ENCODE data around the gene MEF2C.

The MEF2C gene

DNA sequence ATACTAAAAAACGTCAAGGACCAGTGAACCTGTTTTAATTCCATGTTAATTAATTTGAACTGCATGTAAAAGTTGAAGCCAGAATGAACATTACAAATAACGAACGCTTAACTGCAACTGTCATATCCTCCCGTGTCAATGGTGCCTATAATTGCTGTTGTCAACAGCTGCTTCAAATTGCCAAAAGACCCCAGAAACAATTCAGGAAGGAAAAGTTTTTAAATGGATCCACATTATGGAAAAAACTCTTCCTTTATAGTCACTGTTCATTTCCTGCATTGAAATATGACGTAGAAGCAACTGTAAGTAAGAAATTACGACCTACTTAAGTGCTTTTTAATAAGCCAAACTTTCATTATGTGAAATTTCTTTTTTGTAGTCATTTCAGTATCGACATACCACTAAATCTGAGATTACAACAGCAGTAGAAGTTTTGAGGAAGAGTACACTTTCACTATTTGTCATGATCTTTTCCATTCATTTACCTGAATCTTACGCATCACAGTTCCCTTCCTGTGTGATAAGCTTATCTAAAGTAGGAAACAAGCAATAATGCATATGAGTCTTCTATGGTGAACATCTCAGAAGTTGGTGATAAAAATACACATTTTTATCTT, 37.8 kb downstream of the MEF2C start:
- H3K4me3 ChIP-seq (IDR thresholded peaks at IDR 0.05; ENCODE audit: insufficient read depth, low read depth, low read length) = no peak overlapping the region
- no peaks in the 10 kb centered on the region for H4K20me1 ChIP-seq (ENCODE audit: insufficient read depth)
- no peaks in the 10 kb centered on the region for H3K79me2 ChIP-seq (ENCODE audit: insufficient read depth, low read depth)
- no peak overlapping the region for H3K4me2 ChIP-seq
- H2AFZ ChIP-seq (ENCODE audit: low read depth) = no peak overlapping the region
- no peaks in the 10 kb centered on the region for H3K36me3 ChIP-seq (ENCODE audit: insufficient read depth)
- no peak overlapping the region for H3K27ac ChIP-seq
- H3K27me3 ChIP-seq (ENCODE audit: insufficient read depth, low read depth) = no peaks in the 10 kb centered on the region
- H3K9ac ChIP-seq = no peak overlapping the region
- H3K4me1 ChIP-seq (ENCODE audit: low read depth, poor library complexity, severe bottlenecking) = peaks cover 6% of the 10 kb centered on the region
- TF ChIP-seq, protein P1, sequence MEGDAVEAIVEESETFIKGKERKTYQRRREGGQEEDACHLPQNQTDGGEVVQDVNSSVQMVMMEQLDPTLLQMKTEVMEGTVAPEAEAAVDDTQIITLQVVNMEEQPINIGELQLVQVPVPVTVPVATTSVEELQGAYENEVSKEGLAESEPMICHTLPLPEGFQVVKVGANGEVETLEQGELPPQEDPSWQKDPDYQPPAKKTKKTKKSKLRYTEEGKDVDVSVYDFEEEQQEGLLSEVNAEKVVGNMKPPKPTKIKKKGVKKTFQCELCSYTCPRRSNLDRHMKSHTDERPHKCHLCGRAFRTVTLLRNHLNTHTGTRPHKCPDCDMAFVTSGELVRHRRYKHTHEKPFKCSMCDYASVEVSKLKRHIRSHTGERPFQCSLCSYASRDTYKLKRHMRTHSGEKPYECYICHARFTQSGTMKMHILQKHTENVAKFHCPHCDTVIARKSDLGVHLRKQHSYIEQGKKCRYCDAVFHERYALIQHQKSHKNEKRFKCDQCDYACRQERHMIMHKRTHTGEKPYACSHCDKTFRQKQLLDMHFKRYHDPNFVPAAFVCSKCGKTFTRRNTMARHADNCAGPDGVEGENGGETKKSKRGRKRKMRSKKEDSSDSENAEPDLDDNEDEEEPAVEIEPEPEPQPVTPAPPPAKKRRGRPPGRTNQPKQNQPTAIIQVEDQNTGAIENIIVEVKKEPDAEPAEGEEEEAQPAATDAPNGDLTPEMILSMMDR (conservative IDR thresholded peaks at IDR 0.05; ENCODE audit: low read depth, low read length) = no peak

DNA sequence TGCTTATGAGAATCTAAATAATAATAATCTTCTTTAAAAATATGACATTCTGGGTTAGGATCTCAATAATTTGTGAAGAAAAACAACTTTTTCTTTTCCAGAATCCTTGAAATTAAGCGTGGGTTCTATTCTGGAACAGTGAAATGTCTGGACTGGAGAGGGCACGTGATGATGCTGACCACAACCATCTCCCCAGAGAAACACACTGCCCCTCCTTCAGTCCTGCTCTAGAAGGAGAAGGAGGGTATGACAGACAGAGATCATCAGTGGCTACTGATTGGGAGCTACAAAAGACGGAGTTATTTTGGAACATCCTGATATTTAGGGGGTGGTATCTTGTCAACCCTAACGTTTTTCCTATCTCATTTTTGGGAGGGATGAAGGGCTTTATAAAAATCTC, 40.2 kb downstream of the MEF2C start:
- no peak overlapping the region for H3K27ac ChIP-seq
- no peaks in the 10 kb centered on the region for H3K79me2 ChIP-seq (ENCODE audit: insufficient read depth, low read depth)
- no peak overlapping the region for H3K9ac ChIP-seq
- TF ChIP-seq, protein P1 (conservative IDR thresholded peaks at IDR 0.05; ENCODE audit: low read depth, low read length) = no peak
- no peaks in the 10 kb centered on the region for H3K36me3 ChIP-seq (ENCODE audit: insufficient read depth)
- no peaks in the 10 kb centered on the region for H3K27me3 ChIP-seq (ENCODE audit: insufficient read depth, low read depth)
- H3K4me3 ChIP-seq (IDR thresholded peaks at IDR 0.05; ENCODE audit: insufficient read depth, low read depth, low read length) = no peak overlapping the region
- H3K4me2 ChIP-seq = no peak overlapping the region
- H3K4me1 ChIP-seq (ENCODE audit: low read depth, poor library complexity, severe bottlenecking) = peaks cover 4% of the 10 kb centered on the region
- H4K20me1 ChIP-seq (ENCODE audit: insufficient read depth) = no peaks in the 10 kb centered on the region
- H2AFZ ChIP-seq (ENCODE audit: low read depth) = no peak overlapping the region

DNA sequence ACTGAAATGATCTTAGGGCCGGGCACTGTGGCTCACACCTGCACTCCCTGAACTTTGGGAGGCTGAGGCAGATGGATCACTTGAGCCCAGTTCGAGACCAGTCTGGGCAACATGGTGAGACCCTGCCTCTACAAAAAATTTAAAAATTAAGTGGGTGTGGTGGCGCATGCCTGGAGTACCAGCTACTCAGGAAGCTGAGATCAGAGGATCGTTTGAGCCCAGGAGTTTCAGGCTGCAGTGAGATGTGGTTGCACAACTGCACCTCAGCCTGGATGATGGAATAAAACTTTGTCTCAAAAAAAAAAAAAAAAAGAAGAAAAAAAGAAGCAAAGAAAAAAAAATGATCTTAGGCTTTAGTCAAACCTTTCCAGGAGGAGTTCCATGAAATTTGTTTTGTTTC, 41.8 kb downstream of the MEF2C start:
- H3K79me2 ChIP-seq (ENCODE audit: insufficient read depth, low read depth) = no peaks in the 10 kb centered on the region
- no peaks in the 10 kb centered on the region for H3K27me3 ChIP-seq (ENCODE audit: insufficient read depth, low read depth)
- H2AFZ ChIP-seq (ENCODE audit: low read depth) = no peak overlapping the region
- H3K4me1 ChIP-seq (ENCODE audit: low read depth, poor library complexity, severe bottlenecking) = no peaks in the 10 kb centered on the region
- no peak overlapping the region for H3K9ac ChIP-seq
- TF ChIP-seq, protein P1 (conservative IDR thresholded peaks at IDR 0.05; ENCODE audit: low read depth, low read length) = no peak
- H4K20me1 ChIP-seq (ENCODE audit: insufficient read depth) = no peaks in the 10 kb centered on the region
- H3K36me3 ChIP-seq (ENCODE audit: insufficient read depth) = no peaks in the 10 kb centered on the region
- no peak overlapping the region for H3K4me2 ChIP-seq
- no peak overlapping the region for H3K4me3 ChIP-seq (IDR thresholded peaks at IDR 0.05; ENCODE audit: insufficient read depth, low read depth, low read length)
- H3K27ac ChIP-seq = no peak overlapping the region

DNA sequence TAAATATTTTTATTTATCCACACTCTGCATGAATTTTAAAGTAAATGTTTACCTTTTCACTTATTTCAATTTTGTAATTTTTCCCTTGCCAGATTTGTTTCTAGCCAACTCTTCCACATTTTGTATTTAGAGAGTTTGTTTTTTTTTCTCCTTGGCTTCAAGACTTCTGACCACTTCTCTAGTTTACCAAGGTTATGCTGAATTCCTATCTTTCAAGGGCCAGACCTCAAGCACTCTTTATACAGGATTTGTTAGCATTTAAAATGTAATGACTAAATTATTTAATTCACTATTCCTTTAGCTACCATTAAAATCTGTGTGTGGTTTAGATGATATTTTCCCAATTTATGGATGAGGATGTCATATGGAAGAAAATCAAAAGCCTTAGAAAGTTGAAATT, 42.5 kb downstream of the MEF2C start:
- TF ChIP-seq, protein P1 (conservative IDR thresholded peaks at IDR 0.05; ENCODE audit: low read depth, low read length) = no peak
- Histone ChIP-seq H3K27me3 (ENCODE audit: insufficient read depth, low read depth) (no peaks in the 10 kb centered on the region), H3K4me2 (no peak overlapping the region), H3K9ac (no peak overlapping the region), H4K20me1 (ENCODE audit: insufficient read depth) (no peaks in the 10 kb centered on the region), H3K4me3 (IDR thresholded peaks at IDR 0.05; ENCODE audit: insufficient read depth, low read depth, low read length) (no peak overlapping the region), H3K4me1 (ENCODE audit: low read depth, poor library complexity, severe bottlenecking) (no peaks in the 10 kb centered on the region), H2AFZ (ENCODE audit: low read depth) (no peak overlapping the region), H3K79me2 (ENCODE audit: insufficient read depth, low read depth) (no peaks in the 10 kb centered on the region), H3K36me3 (ENCODE audit: insufficient read depth) (no peaks in the 10 kb centered on the region), H3K27ac (no peak overlapping the region)

Data from KMS-11 (cell line).